GM21619 (cell line): Measurements from ENCODE around the gene STOML3.

Experiments used
- ATAC-seq: cut with Tn5 transposase; IDR thresholded peaks from one replicate; pipeline ENCODE4 v1.9.1; 2021; ENCODE audit not compliant: unreplicated experiment

STOML3 gene

GRCh38 chr13:38993381-38993780 is 2.8 kb upstream of the STOML3 start:
- no peak for ATAC-seq

GRCh38 chr13:38981096-38981495 is 9.5 kb downstream of the STOML3 start:
- ATAC-seq, result no peak

- ATAC-seq, result no peak
These were observed 9.9 kb downstream of the STOML3 start for GRCh38 chr13:38980750-38981078.

- no peak for ATAC-seq
These were observed 10.5 kb downstream of the STOML3 start for GRCh38 chr13:38979891-38980749.

- no peak for ATAC-seq
These were observed 20.1 kb downstream of the STOML3 start for GRCh38 chr13:38970380-38971051.

- ATAC-seq, result no peak
These were observed 21.4 kb downstream of the STOML3 start for GRCh38 chr13:38969187-38969586.

- ATAC-seq, result no peak
These were observed 23.2 kb downstream of the STOML3 start for GRCh38 chr13:38967446-38967845.

GRCh38 chr13:38965281-38965680 is 25.4 kb downstream of the STOML3 start:
- ATAC-seq, result no peak

- ATAC-seq, result no peak
These were observed 30.5 kb downstream of the STOML3 start for GRCh38 chr13:38960175-38960574.

- no peak for ATAC-seq
These were observed 32.6 kb downstream of the STOML3 start for GRCh38 chr13:38957794-38958592.

- ATAC-seq, result no peak
These were observed 35.8 kb downstream of the STOML3 start for GRCh38 chr13:38954844-38955243.

GRCh38 chr13:38954291-38954690 is 36.3 kb downstream of the STOML3 start:
- ATAC-seq, result no peak

GRCh38 chr13:38952827-38953226 is 37.8 kb downstream of the STOML3 start:
- no peak for ATAC-seq

- ATAC-seq, result no peak
These were observed 38.9 kb downstream of the STOML3 start for GRCh38 chr13:38951525-38952313.

- no peak for ATAC-seq
These were observed 39.6 kb downstream of the STOML3 start for GRCh38 chr13:38950987-38951386.

GRCh38 chr13:38947054-38947453 is 43.6 kb downstream of the STOML3 start:
- ATAC-seq, result no peak

GRCh38 chr13:38944219-38944618 is 46.4 kb downstream of the STOML3 start:
- ATAC-seq, result no peak

- ATAC-seq, result no peak
These were observed 47.4 kb downstream of the STOML3 start for GRCh38 chr13:38943231-38943630.

GRCh38 chr13:38941353-38941945 is 49.2 kb downstream of the STOML3 start:
- ATAC-seq, result no peak

GRCh38 chr13:38933786-38934185 is 56.8 kb downstream of the STOML3 start:
- no peak for ATAC-seq

GRCh38 chr13:38922170-38922569 is 68.5 kb downstream of the STOML3 start:
- ATAC-seq, result no peak
